Peyer's patch (tissue), 4 donors: Measurements from ENCODE around the gene ADGRG7. TPM values are rescaled to one million over a fixed set of nuclear protein-coding genes. Genes with fewer than 3 reads are reported as not detected.

ENCODE experiments used
- DNase-seq, 3 donors: peaks; one replicate each; pipeline ENCODE4 v3.0.0-alpha.2; 2017 to 2019
- H3K27ac ChIP-seq, 4 donors: fragments of 200-600 bp; sonication (generic); one replicate each; pipeline ENCODE4 v1.5.1; 2016 to 2019
- H3K27me3 ChIP-seq, 2 donors: fragments of 200-600 bp; sonication (generic); one replicate each; pipeline ENCODE4 v1.5.1; 2019
- H3K36me3 ChIP-seq, 3 donors: fragments of 200-600 bp; sonication (generic); one replicate each; pipeline ENCODE4 v1.5.1; 2016 to 2019
- H3K4me1 ChIP-seq, 4 donors: fragments of 200-600 bp; sonication (generic); one replicate each; pipeline ENCODE4 v1.5.1; 2016 to 2019
- H3K4me3 ChIP-seq, 4 donors: fragments of 200-600 bp; sonication (generic); 1 replicate in 3 of 4; 2 replicates in 1 of 4; pipeline ENCODE4 v1.5.1; 2016 to 2019; ENCODE audit warnings: mild to moderate bottlenecking in 1 of 4
- H3K9me3 ChIP-seq, 4 donors: fragments of 200-600 bp; sonication (generic); one replicate each; pipeline ENCODE4 v1.5.1; 2016 to 2019; ENCODE audit warnings: mild to moderate bottlenecking in 1 of 4
- POLR2A ChIP-seq, 2 donors: fragments of 450-650 bp; IDR thresholded peaks; one replicate each; pipeline ENCODE4 v1.5.1; 2017; ENCODE audit warnings: antibody characterized with exemption in 2 of 2, mild to moderate bottlenecking in 2 of 2, moderate library complexity in 2 of 2
- total RNA-seq, 4 donors: library from RNA; depleted of rRNA; stranded (reverse); fragments of >200 nt; gene quantifications; one replicate each; pipeline ENCODE4 v1.1.0, GENCODE V29; 2016
- TF ChIP-seq, protein P1 (sequence below), 6 experiments: fragments of 450-650 bp in 4 of 6; fragments of 200-600 bp in 2 of 6; sonication (generic) in 1 of 6; IDR thresholded peaks; one replicate each; pipeline ENCODE4 v1.5.1; 2017 to 2019; ENCODE audit warnings: antibody characterized with exemption in 6 of 6, mild to moderate bottlenecking in 3 of 6, moderate library complexity in 1 of 6

The ADGRG7 gene
- total RNA-seq, 4 donors from 2014 or later, result 5.8 to 124 (median 83.1) TPM

DNA sequence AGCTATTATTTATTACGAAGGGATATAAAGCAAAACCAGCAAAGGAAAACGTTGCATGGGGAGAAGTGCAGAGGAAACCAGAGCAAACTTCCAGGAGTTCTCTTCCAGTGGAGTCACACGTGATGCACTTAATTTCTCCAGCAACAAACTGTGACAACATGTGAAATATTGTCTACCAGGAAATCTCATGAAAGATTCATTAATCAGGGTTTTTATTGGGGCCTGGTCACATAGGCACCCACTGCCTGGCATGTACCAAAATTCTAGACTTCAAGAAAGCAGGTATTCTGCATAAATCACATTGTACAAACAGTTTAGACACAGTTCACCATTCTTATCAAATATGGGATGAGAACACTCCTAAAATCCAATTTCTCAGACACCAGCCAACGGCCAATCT lies 94.5 kb downstream of the ADGRG7 start:
- no peak for DNase-seq
- TF ChIP-seq POLR2A (IDR thresholded peaks at IDR 0.05), result no peak
- TF ChIP-seq, protein P1, sequence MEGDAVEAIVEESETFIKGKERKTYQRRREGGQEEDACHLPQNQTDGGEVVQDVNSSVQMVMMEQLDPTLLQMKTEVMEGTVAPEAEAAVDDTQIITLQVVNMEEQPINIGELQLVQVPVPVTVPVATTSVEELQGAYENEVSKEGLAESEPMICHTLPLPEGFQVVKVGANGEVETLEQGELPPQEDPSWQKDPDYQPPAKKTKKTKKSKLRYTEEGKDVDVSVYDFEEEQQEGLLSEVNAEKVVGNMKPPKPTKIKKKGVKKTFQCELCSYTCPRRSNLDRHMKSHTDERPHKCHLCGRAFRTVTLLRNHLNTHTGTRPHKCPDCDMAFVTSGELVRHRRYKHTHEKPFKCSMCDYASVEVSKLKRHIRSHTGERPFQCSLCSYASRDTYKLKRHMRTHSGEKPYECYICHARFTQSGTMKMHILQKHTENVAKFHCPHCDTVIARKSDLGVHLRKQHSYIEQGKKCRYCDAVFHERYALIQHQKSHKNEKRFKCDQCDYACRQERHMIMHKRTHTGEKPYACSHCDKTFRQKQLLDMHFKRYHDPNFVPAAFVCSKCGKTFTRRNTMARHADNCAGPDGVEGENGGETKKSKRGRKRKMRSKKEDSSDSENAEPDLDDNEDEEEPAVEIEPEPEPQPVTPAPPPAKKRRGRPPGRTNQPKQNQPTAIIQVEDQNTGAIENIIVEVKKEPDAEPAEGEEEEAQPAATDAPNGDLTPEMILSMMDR (IDR thresholded peaks at IDR 0.05), result no peak
- H3K36me3 ChIP-seq, result no peaks in the 10 kb centered on the region
- no peaks in the 10 kb centered on the region for H3K27me3 ChIP-seq
- no peaks in the 10 kb centered on the region for H3K9me3 ChIP-seq
- no peak overlapping the region for H3K27ac ChIP-seq
- peaks cover 0 to 7% (median 0%) of the 10 kb centered on the region in 4 donors for H3K4me1 ChIP-seq
- no peak overlapping the region for H3K4me3 ChIP-seq

DNA sequence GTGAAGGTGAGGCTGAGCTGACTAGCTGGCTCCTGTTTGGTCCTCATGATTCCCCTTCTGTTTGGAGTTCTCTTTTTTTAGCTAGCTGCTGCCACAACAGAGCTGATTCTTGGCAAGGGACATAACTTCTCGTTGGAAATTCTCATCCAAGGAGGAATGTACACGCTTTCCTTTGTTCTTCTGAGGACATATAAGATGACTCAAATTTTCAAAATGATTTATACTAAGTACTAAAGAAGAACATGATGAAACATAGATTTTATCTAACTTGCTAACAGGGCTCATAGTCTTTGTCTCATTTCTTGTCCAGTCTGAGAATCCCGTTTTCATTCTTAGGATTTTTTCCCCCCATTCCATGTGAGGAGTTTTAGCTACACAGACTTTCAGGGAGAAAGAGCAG lies 97.0 kb downstream of the ADGRG7 start:
- no peak for TF ChIP-seq POLR2A (IDR thresholded peaks at IDR 0.05)
- TF ChIP-seq, protein P1 (IDR thresholded peaks at IDR 0.05), result no peak
- no peak for DNase-seq
- peaks cover 0 to 15% (median 0%) of the 10 kb centered on the region in 4 donors for H3K4me1 ChIP-seq
- no peaks in the 10 kb centered on the region for H3K27me3 ChIP-seq
- H3K36me3 ChIP-seq, result no peaks in the 10 kb centered on the region
- no peaks in the 10 kb centered on the region for H3K9me3 ChIP-seq
- no peak overlapping the region for H3K27ac ChIP-seq
- H3K4me3 ChIP-seq, result no peak overlapping the region

DNA sequence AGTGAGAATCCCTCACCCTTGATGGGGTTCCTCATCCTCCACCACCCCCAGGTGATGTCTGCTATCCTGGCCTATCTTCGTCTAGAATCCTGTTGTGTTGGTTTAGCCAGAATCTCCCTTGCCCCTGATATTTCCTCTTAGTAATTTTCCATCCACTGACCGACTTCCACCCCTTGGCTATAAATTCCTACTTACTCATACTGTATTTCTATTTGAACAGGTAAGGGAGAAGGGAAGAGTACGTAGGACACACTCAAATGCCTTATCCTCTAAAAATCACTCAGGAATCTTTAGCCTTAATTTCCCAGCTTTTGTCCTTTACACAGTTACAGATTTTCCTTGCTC lies 99.2 kb downstream of the ADGRG7 start:
- TF ChIP-seq POLR2A (IDR thresholded peaks at IDR 0.05), result no peak
- TF ChIP-seq, protein P1 (IDR thresholded peaks at IDR 0.05), result no peak
- H3K4me3 ChIP-seq, result peak overlapping the region; percentile 82 to 92 (median 86)

DNA sequence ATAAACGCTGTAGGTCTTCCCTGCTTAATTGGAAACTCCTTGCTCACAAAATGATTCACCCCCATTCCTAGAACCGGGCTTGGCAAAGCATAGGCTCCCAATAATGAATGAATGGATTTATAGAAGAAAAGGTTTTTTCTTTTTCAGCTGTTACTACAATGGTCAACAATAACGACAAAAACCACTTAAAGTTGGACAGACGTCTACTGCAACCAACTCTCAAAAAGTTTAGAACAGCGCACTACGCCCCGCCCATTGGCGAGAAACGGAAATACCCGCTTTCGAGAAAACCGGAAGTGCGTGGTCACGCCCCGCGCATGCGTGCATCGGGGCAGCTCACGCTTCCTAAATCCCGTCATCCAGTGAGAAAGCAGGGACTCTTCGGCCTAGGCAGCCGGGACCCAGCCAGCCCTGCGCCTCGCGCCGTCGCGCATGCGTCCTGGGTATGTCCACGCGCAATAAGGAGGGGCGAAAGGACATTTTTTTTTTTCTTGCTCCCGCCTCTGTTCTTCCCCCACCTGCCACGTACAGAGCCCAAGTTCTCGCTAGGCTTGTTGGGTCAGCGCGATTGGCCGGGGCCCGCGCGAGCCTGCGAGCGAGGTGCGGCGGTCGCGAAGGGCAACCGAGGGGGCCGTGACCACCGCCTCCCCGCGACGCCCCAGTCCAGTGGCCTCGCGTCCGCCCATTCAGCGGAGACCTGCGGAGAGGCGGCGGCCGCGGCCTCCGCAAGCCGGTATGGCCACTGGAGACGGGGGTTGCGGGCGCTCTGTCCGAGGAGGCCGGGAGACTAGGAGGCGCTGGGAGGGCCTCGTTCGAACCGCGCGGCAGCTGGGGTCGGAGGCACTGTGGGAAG lies 99.8 kb downstream of the ADGRG7 start, which contains the start of gene TFG:
TFG (plus strand) TSS at position 506 of the 853 bp plus-strand sequence. CDS start 4,192 bp downstream, outside the sequence.
- peak within 1 kb of the TSS; percentile 82 to 92 (median 86) for H3K4me3 ChIP-seq
- no peaks in the 10 kb centered on the region for H3K27me3 ChIP-seq
- H3K27ac ChIP-seq, result peak within 1 kb of the TSS; percentile 89 to 99 (median 94)
- TF ChIP-seq POLR2A (IDR thresholded peaks at IDR 0.05), result peak; percentile 82 to 92
- TF ChIP-seq, protein P1 (IDR thresholded peaks at IDR 0.05), result peak in 1 of 6 experiments; percentile 10
- peaks cover 0 to 22% (median 0%) of the 10 kb centered on the region in 4 donors for H3K4me1 ChIP-seq
- DNase-seq, result peak; percentile 93 to 99 (median 99)
- peaks cover 0 to 8% (median 0%) of the 10 kb centered on the region in 3 donors for H3K36me3 ChIP-seq
- H3K9me3 ChIP-seq, result no peaks in the 10 kb centered on the region

More for the DNA sequence above, 99.2 kb downstream of the ADGRG7 start:
- H3K27ac ChIP-seq, result peak overlapping the region; percentile 89 to 99 (median 94)
- peaks cover 0 to 22% (median 0%) of the 10 kb centered on the region in 4 donors for H3K4me1 ChIP-seq
- no peak for DNase-seq
- peaks cover 0 to 2% (median 0%) of the 10 kb centered on the region in 3 donors for H3K36me3 ChIP-seq
- H3K27me3 ChIP-seq, result no peaks in the 10 kb centered on the region
- H3K9me3 ChIP-seq, result no peaks in the 10 kb centered on the region

DNA sequence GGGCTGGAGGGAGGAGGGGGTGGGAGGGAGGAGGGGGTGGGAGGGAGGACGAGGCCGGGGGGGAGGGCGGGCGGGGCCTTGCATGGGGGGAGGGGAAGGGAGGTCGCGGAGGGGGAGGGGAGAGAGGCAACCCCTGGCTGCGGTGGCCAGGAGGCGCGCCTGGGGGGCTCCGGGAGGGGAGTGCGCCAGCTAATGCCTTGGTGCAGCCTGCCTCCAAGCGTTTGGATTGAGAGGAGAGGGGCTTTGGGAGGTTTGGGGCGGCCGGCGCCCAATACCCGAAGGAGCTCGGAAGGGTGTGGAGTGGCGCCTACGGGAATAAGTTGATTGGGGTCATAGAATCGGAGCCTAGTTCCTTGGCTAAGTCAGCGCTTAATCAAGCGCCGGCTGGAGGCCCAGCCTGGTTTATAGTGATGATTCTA lies 100.5 kb downstream of the ADGRG7 start:
- no peak for TF ChIP-seq POLR2A (IDR thresholded peaks at IDR 0.05)
- TF ChIP-seq, protein P1 (IDR thresholded peaks at IDR 0.05), result no peak
- Histone ChIP-seq H3K9me3 (no peaks in the 10 kb centered on the region), H3K27me3 (no peaks in the 10 kb centered on the region), H3K4me3 (peak overlapping the region; percentile 82 to 92 (median 86)), H3K4me1 (peaks cover 0 to 22% (median 0%) of the 10 kb centered on the region in 4 donors), H3K27ac (peak overlapping the region; percentile 89 to 99 (median 94)), H3K36me3 (peaks cover 0 to 11% (median 0%) of the 10 kb centered on the region in 3 donors)
- DNase-seq, result peak; percentile 20 to 64 (median 57)
